ENCODE results near the gene PCYT1B.

- TF ChIP-seq EZH2 (IDR thresholded peaks at IDR 0.05; ENCODE audit: low read depth, unreplicated experiment) (no peak), REST (IDR thresholded peaks at IDR 0.05; ENCODE audit: unreplicated experiment) (no peak), CTCF (conservative IDR thresholded peaks at IDR 0.05; ENCODE audit: low read depth in 2 of 2) (no peak)
These were observed 121.7 kb downstream of the PCYT1B start for GRCh38 chrX:24525455-24525854.

Data from GM23338 (cell line).